Testis (tissue), 3 donors: ENCODE measurements around the gene DGKK. TPM values are rescaled to one million over a fixed set of nuclear protein-coding genes. Genes with fewer than 3 reads are reported as not detected.

Experiments
- DNase-seq: peaks from one replicate; pipeline ENCODE4 v3.0.0-alpha.2; 2019
- H3K27ac ChIP-seq, 2 donors: fragments of 200-600 bp; sonication (generic); one replicate each; pipeline ENCODE4 v1.5.1; 2019
- H3K27me3 ChIP-seq: fragments of 200-600 bp; sonication (generic); one replicate; pipeline ENCODE4 v1.5.1; 2019
- H3K36me3 ChIP-seq: fragments of 200-600 bp; sonication (generic); one replicate; pipeline ENCODE4 v1.5.1; 2017; ENCODE audit warnings: low read depth; ENCODE audit errors: missing control alignments
- H3K4me1 ChIP-seq: fragments of 200-600 bp; sonication (generic); one replicate; pipeline ENCODE4 v1.5.1; 2019
- H3K4me3 ChIP-seq, 2 donors: fragments of 200-600 bp; sonication (generic); one replicate each; pipeline ENCODE4 v1.5.1; 2017 to 2019
- H3K9me3 ChIP-seq: fragments of 200-600 bp; sonication (generic); one replicate; pipeline ENCODE4 v1.5.1; 2017
- CTCF ChIP-seq, 3 experiments: fragments of 450-650 bp in 2 of 3; fragments of 200-600 bp in 1 of 3; sonication (generic) in 1 of 3; IDR thresholded peaks; one replicate each; pipeline ENCODE4 v1.5.1; 2016 to 2019; ENCODE audit warnings: antibody characterized with exemption in 3 of 3, mild to moderate bottlenecking in 2 of 3, moderate library complexity in 1 of 3
- POLR2A ChIP-seq: fragments of 450-650 bp; IDR thresholded peaks from one replicate; pipeline ENCODE4 v1.6.1; 2017; ENCODE audit warnings: antibody characterized with exemption, mild to moderate bottlenecking, moderate library complexity
- WGBS, 2 donors: methylation state at CpG; one replicate each; pipeline ENCODE4 v1.1.5; 2018; 5-methylcytosine and 5-hydroxymethylcytosine counted together
- intact Hi-C: fragments of 100-400 bp; cut with DNase I; formaldehyde crosslinking; loops from one replicate; pipeline ENCODE4 v1.15.1; 2023; ENCODE audit warnings: low total_unique reads
- polyA plus RNA-seq: library from polyadenylated mRNA; stranded (reverse); fragments of 350-450 nt; fragmentation: Illumina TruSeq; extraction: RNeasy Lipid Tissue Mini Kit (QIAGEN cat#74804); gene quantifications from one replicate; pipeline ENCODE4 v1.2.3, GENCODE V29; 2014; ENCODE audit warnings: low read depth, low replicate concordance; ENCODE audit not compliant: insufficient read depth
- total RNA-seq, 2 donors: library from RNA; depleted of rRNA; stranded (reverse); fragments of >200 nt; gene quantifications; one replicate each; pipeline ENCODE4 v1.2.3, GENCODE V29; 2016

Gene DGKK
- total and polyA plus RNA-seq, 3 donors from 2014 or later = 0.39 to 0.47 (median 0.43) TPM

DNA sequence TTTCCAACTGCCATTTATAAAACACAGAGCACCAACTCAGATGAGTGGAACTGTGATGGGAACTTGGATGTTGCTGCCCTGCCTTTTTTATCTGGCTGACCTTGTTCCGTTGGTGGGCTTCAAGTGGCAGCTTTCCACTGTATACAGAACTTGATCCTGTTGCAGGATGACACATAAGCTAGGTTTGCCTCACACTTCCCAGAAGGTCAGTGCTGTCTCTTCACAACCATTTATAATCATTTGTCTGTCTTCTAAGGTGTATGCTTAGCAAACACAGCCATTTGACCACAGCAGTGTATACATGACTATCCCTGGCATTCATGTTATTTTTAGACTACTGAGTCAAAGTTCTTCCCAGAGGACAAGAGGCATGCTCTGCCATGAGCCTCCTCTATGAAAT lies 20.3 kb downstream of the DGKK start:
- no peaks in the 10 kb centered on the region for H3K9me3 ChIP-seq
- H3K27ac ChIP-seq = no peak overlapping the region
- no peak for DNase-seq
- H3K4me1 ChIP-seq = no peaks in the 10 kb centered on the region
- H3K36me3 ChIP-seq = no peaks in the 10 kb centered on the region
- H3K4me3 ChIP-seq = no peak overlapping the region
- intact Hi-C loops = no loop called here
- 43 to 55% methylated on average over 1 of the region's 1 CpG for WGBS, 2 donors
- no peak for TF ChIP-seq CTCF (IDR thresholded peaks at IDR 0.05)
- no peak for TF ChIP-seq POLR2A
- H3K27me3 ChIP-seq = no peaks in the 10 kb centered on the region

- Histone ChIP-seq H3K9me3 (no peaks in the 10 kb centered on the region), H3K4me1 (no peaks in the 10 kb centered on the region), H3K27me3 (no peaks in the 10 kb centered on the region), H3K36me3 (no peaks in the 10 kb centered on the region), H3K4me3 (no peak overlapping the region), H3K27ac (no peak overlapping the region)
- DNase-seq = no peak
- intact Hi-C loops = no loop called here
- 86 to 94% methylated on average over 2 of the region's 2 CpGs for WGBS, 2 donors
- TF ChIP-seq POLR2A (no peak), CTCF (IDR thresholded peaks at IDR 0.05) (no peak)
Observed at GRCh38 chrX:50448565-50448964, 22.1 kb downstream of the DGKK start.

DNA sequence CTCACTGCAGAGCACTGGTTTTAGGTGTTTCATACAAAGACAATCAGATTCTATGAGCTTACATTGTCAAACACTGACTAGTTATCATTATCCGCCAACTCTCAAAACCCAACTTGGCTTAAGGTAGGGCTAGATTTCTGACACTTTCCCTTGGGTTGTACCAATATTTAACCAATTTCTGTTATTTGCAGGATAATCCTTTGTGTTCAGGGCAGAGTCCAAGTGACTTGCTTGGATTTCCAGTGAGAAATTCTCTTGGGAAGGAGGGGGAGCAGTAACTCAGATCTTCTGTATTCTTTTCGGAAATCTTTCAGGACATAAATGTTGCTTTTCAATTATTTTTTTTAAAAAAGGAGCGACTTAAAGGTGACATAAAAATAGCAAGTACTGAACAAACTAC lies 23.1 kb downstream of the DGKK start:
- intact Hi-C loops = no loop called here
- no peak overlapping the region for H3K4me3 ChIP-seq
- WGBS, 2 donors = 88 to 100% methylated on average over 3 of the region's 3 CpGs
- TF ChIP-seq POLR2A (no peak), CTCF (IDR thresholded peaks at IDR 0.05) (no peak)
- no peaks in the 10 kb centered on the region for H3K36me3 ChIP-seq
- H3K27ac ChIP-seq = no peak overlapping the region
- no peaks in the 10 kb centered on the region for H3K27me3 ChIP-seq
- DNase-seq = no peak
- no peaks in the 10 kb centered on the region for H3K4me1 ChIP-seq
- H3K9me3 ChIP-seq = no peaks in the 10 kb centered on the region

- no peaks in the 10 kb centered on the region for H3K4me1 ChIP-seq
- H3K36me3 ChIP-seq = no peaks in the 10 kb centered on the region
- intact Hi-C loops = no loop called here
- H3K4me3 ChIP-seq = no peak overlapping the region
- TF ChIP-seq POLR2A = no peak
- TF ChIP-seq CTCF (IDR thresholded peaks at IDR 0.05) = no peak
- no peaks in the 10 kb centered on the region for H3K9me3 ChIP-seq
- WGBS, 2 donors = 77 to 82% methylated on average over 3 of the region's 3 CpGs
- H3K27ac ChIP-seq = no peak overlapping the region
- no peaks in the 10 kb centered on the region for H3K27me3 ChIP-seq
- no peak for DNase-seq
Observed at GRCh38 chrX:50442426-50443116, 28.1 kb downstream of the DGKK start.

GRCh38 chrX:50436797-50437196 lies 33.8 kb downstream of the DGKK start:
- intact Hi-C loops = no loop called here
- TF ChIP-seq POLR2A = no peak
- no peak for TF ChIP-seq CTCF (IDR thresholded peaks at IDR 0.05)
- H3K36me3 ChIP-seq = no peaks in the 10 kb centered on the region
- 91 to 95% methylated on average over 6 of the region's 6 CpGs for WGBS, 2 donors
- H3K9me3 ChIP-seq = no peaks in the 10 kb centered on the region
- no peaks in the 10 kb centered on the region for H3K27me3 ChIP-seq
- no peak overlapping the region for H3K4me3 ChIP-seq
- H3K4me1 ChIP-seq = no peaks in the 10 kb centered on the region
- DNase-seq = no peak
- no peak overlapping the region for H3K27ac ChIP-seq
